Stimulated activated CD4-positive, alpha-beta T cell treated with anti-CD3 and anti-CD28 coated beads, Interleukin-15, amount 100 ng/mL, for 24 hours (primary cell): ENCODE results near the gene VIPAS39.

Experiments
- DNase-seq: peaks from one replicate; pipeline ENCODE4 v3.0.0-alpha.2; 2020

Gene VIPAS39

GRCh38 chr14:77390188-77390587 lies 67.2 kb downstream of the VIPAS39 start:
- DNase-seq: no peak

- DNase-seq: no peak
These were observed 78.7 kb downstream of the VIPAS39 start for GRCh38 chr14:77378701-77379100.

- no peak for DNase-seq
These were observed 79.9 kb downstream of the VIPAS39 start for GRCh38 chr14:77377502-77377844.

- DNase-seq: peak; percentile 88
These were observed 80.5 kb downstream of the VIPAS39 start, which contains the start of the genes SAMD15 and TMED8 for GRCh38 chr14:77376771-77377501. SAMD15 (plus strand) TSS chr14:77377379; CDS start chr14:77377419, 40 bp downstream. TMED8 (minus strand) TSS chr14:77377094; CDS start chr14:77377053, 41 bp downstream.
